Right lung (tissue), 5 donors: ENCODE data around the gene TPP1. TPM values are rescaled to one million over a fixed set of nuclear protein-coding genes. Genes with fewer than 3 reads are reported as not detected.
A peak's percentile ranks its signal among the peaks of the same experiment; 100 is the strongest.

Source experiments
- DNase-seq, 2 donors: peaks; one replicate each; pipeline ENCODE4 v3.0.0-alpha.2; 2013
- polyA plus RNA-seq, 5 donors: library from polyadenylated mRNA; unstranded; fragments of 120-200 nt; gene quantifications; one replicate each; pipeline versions ENCODE4 v1.2.1 to v1.2.3, GENCODE V29; 2013; ENCODE audit warnings: inconsistent platforms in 1 of 5, low replicate concordance in 1 of 5; ENCODE audit not compliant: insufficient read length in 5 of 5, insufficient read depth in 1 of 5

The TPP1 gene
- polyA plus RNA-seq, 5 donors = 57.7 to 75.5 (median 72.4) TPM

- no peak for DNase-seq
Observed at GRCh38 chr11:6613496-6613895, 5.7 kb downstream of the TPP1 start.

- DNase-seq = peak; percentile 94
Observed at GRCh38 chr11:6612213-6613041, 6.8 kb downstream of the TPP1 start, which contains the start of gene TAF10. Gene TAF10 (minus strand): TSS chr11:6612216. CDS start chr11:6612189, 27 bp downstream.

GRCh38 chr11:6611963-6612212 lies 7.3 kb downstream of the TPP1 start:
- DNase-seq = no peak

GRCh38 chr11:6611092-6611962 lies 7.9 kb downstream of the TPP1 start:
- DNase-seq = peak in 1 of 2 donors; percentile 16

GRCh38 chr11:6610591-6610990 lies 8.6 kb downstream of the TPP1 start:
- no peak for DNase-seq

- DNase-seq = no peak
Observed at GRCh38 chr11:6609502-6610015, 9.7 kb downstream of the TPP1 start.

GRCh38 chr11:6608726-6609501 lies 10.3 kb downstream of the TPP1 start:
- no peak for DNase-seq

GRCh38 chr11:6608011-6608410 lies 11.2 kb downstream of the TPP1 start:
- no peak for DNase-seq

GRCh38 chr11:6607190-6607795 lies 11.9 kb downstream of the TPP1 start:
- DNase-seq = no peak

- peak; percentile 91 to 94 for DNase-seq
Observed at GRCh38 chr11:6606471-6607189, 12.6 kb downstream of the TPP1 start.

- no peak for DNase-seq
Observed at GRCh38 chr11:6604790-6605189, 14.4 kb downstream of the TPP1 start.

- peak in 1 of 2 donors; percentile 60 for DNase-seq
Observed at GRCh38 chr11:6604081-6604626, 15.1 kb downstream of the TPP1 start.

GRCh38 chr11:6603287-6604080 lies 15.7 kb downstream of the TPP1 start, which contains the start of the genes ILK and RRP8:
Gene ILK (plus strand): TSS chr11:6603774. CDS start chr11:6604272, 498 bp downstream.
Gene RRP8 (minus strand): TSS chr11:6603616. CDS start chr11:6603502, 114 bp downstream.
- peak; percentile 87 to 90 for DNase-seq

GRCh38 chr11:6602096-6602940 lies 16.9 kb downstream of the TPP1 start:
- DNase-seq = no peak

GRCh38 chr11:6601041-6601461 lies 18.2 kb downstream of the TPP1 start:
- DNase-seq = no peak

- DNase-seq = no peak
Observed at GRCh38 chr11:6599881-6600390, 19.3 kb downstream of the TPP1 start.

GRCh38 chr11:6599449-6599848 lies 19.8 kb downstream of the TPP1 start:
- no peak for DNase-seq

- no peak for DNase-seq
Observed at GRCh38 chr11:6598555-6598954, 20.7 kb downstream of the TPP1 start.
